WI38 (cell line): ENCODE measurements around the gene LRFN5.
"Not testable (repeated sequence)": the region's sequence is repeated elsewhere in the genome, so short reads cannot be mapped to it uniquely, and the experiment has no call there.

Source experiments
- H3K4me3 ChIP-seq: 2 replicates; pipeline ENCODE4 v1.5.1; 2011; ENCODE audit warnings: low read depth, mild to moderate bottlenecking, control low read depth, low read length
- CTCF ChIP-seq: IDR thresholded peaks from 2 replicates; pipeline ENCODE4 v1.5.1; 2012; ENCODE audit warnings: low read depth, mild to moderate bottlenecking, control low read depth, low read length

LRFN5 gene

GRCh38 chr14:41666301-41666700 is 59.6 kb downstream of the LRFN5 start:
- H3K4me3 ChIP-seq: no peak overlapping the region
- no peak for TF ChIP-seq CTCF

- H3K4me3 ChIP-seq: no peak overlapping the region
- no peak for TF ChIP-seq CTCF
Observed at GRCh38 chr14:41668356-41668755, 61.7 kb downstream of the LRFN5 start.

GRCh38 chr14:41673601-41674000 is 66.9 kb downstream of the LRFN5 start:
- not testable (repeated sequence) for H3K4me3 ChIP-seq

GRCh38 chr14:41674511-41674971 is 67.9 kb downstream of the LRFN5 start:
- not testable (repeated sequence) for H3K4me3 ChIP-seq

GRCh38 chr14:41699486-41699885 is 92.8 kb downstream of the LRFN5 start:
- no peak for TF ChIP-seq CTCF
- no peak overlapping the region for H3K4me3 ChIP-seq

GRCh38 chr14:41718477-41719166 is 111.9 kb downstream of the LRFN5 start:
- TF ChIP-seq CTCF: no peak
- no peak overlapping the region for H3K4me3 ChIP-seq

- no peak overlapping the region for H3K4me3 ChIP-seq
- no peak for TF ChIP-seq CTCF
Observed at GRCh38 chr14:41739203-41739602, 132.5 kb downstream of the LRFN5 start.

- TF ChIP-seq CTCF: no peak
- H3K4me3 ChIP-seq: no peak overlapping the region
Observed at GRCh38 chr14:41743140-41743539, 136.5 kb downstream of the LRFN5 start.
